ENCODE data around the gene RALB.

RALB gene

GRCh38 chr2:120262761-120263428 lies 10.2 kb downstream of the RALB start:
- no peak for DNase-seq (ENCODE audit: low read depth in 4 of 4, low spot score in 1 of 4)

GRCh38 chr2:120265006-120265405 lies 12.4 kb downstream of the RALB start:
- DNase-seq (ENCODE audit: low read depth in 4 of 4, low spot score in 1 of 4) = no peak

GRCh38 chr2:120267348-120267747 lies 14.7 kb downstream of the RALB start:
- DNase-seq (ENCODE audit: low read depth in 4 of 4, low spot score in 1 of 4) = no peak

DNA sequence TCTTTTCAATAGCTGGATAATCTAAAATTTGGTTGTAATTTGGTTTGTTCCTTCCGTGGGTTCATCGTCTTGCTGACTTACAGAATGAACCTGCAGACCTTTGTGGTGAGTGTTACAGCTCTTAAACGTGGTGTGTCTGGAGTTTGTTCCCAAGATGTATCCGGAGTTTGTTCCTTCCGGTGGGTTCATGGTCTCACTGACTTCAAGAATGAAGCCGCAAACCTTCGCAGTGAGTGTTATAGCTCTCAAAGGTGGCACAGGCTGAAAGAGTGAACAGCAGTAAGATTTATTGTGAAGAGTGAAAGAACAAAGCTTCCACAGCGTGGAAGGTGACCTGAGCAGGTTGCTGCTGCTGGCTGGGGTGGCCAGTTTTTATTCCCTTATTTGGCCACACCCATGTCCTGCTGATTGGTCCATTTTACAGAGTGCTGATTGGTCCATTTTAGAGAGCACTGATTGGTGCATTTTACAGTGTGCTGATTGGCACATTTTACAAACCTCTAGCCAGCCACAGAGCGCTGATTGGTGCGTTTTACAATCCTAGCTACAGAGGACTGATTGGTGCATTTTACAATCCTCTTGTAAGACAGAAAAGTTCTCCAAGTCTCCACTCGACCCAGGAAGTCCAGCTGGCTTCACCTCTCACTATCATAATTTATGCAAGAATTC lies 16.6 kb downstream of the RALB start:
- no peak for DNase-seq (ENCODE audit: low read depth in 4 of 4, low spot score in 1 of 4)

GRCh38 chr2:120269816-120270215 lies 17.2 kb downstream of the RALB start:
- no peak for DNase-seq (ENCODE audit: low read depth in 4 of 4, low spot score in 1 of 4)

DNA sequence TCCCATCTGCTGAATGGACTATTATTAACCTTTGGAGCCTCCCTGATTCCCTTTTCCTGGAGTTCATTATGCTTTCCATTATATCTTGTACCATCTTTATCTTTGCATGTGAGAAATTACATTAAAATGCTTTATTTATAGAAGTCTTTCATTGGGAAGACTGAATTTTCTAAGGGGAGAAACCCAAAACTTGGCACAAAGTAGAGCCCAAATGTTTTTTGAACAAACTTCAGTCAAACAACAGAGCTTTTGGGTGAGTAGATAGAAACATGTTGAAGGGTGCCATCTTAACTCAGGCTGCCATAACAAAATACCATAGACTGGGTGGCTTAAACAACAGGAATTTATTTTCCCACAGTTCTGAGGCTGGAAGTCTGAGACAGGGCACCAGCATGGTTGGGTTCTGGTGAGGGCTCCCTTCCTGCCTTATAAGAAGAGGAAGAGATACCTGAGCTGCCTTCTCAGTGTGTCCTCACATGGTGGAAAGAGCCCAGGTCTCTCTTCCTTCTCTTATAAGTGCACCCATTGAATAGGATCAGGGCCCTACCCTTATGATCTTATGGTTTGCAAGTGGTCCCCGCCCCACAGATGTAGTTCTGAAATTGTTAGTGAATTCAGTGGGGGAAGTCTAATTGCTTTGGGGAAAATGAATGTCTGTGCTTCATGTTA lies 19.2 kb downstream of the RALB start:
- no peak for DNase-seq (ENCODE audit: low read depth in 4 of 4, low spot score in 1 of 4)

GRCh38 chr2:120272763-120273481 lies 20.3 kb downstream of the RALB start:
- DNase-seq (ENCODE audit: low read depth in 4 of 4, low spot score in 1 of 4) = no peak

DNA sequence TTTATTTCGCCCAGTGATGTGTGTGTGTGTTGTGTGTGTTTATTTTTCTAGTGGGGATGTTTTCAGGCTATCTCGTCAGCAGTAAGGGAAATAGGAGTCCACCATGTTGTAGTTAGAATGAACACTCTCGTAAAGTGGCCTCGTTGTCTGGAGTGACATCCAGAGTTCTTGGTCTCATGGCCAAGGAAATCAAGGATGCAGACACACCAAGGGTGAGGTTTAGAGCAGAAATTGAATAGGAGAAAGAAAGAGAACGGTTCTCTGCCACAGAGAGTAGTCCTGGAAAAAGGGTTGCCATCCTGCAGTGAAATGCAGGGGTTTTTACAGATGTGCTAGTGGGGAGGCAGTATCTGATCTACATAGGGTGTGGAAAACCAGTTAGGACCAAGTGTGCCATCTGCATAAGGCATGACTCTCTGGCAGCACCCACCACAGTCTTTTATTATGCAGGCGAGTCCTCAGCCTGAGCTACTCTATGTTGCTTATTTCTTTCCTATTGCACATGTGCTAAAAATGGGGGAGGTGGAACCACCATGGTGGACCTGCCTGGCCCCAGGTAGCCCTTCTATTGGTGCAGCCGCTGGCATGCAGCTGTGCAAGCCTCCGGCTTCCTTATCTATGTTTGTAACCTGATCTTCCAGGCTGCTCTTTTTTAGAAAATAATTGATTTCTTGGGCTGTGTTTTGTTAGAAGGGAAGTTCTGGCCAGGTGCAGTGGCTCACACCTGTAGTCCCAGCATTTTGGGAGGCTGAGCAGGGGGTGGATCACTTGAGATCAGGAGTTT lies 23.2 kb downstream of the RALB start:
- DNase-seq (ENCODE audit: low read depth in 4 of 4, low spot score in 1 of 4) = no peak

GRCh38 chr2:120277505-120278205 lies 25.0 kb downstream of the RALB start:
- no peak for DNase-seq (ENCODE audit: low read depth in 4 of 4, low spot score in 1 of 4)

DNA sequence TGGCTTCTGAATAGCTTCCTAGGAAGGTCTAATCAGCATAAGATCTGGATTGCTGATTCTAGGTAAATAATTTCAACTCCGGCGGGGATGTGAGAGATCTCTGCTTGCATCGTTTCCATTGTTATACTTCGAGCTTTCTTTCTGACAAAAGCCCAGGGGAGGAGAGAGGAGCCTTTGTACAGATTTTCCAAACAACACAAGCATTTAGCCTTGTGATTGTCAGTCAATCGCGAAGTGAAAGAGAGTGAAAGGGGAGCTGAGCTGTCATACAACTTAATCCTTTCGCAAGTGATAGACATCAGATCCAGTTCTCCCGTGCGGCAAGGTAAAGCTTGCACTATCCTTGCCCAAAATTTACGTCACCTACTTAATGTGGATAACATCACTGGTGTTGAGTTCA lies 26.2 kb downstream of the RALB start:
- no peak for DNase-seq (ENCODE audit: low read depth in 4 of 4, low spot score in 1 of 4)

- DNase-seq (ENCODE audit: low read depth in 4 of 4, low spot score in 1 of 4) = no peak
Observed at GRCh38 chr2:120279708-120280107, 27.1 kb downstream of the RALB start.

- no peak for DNase-seq (ENCODE audit: low read depth in 4 of 4, low spot score in 1 of 4)
Observed at GRCh38 chr2:120283649-120284048, 31.0 kb downstream of the RALB start.

DNA sequence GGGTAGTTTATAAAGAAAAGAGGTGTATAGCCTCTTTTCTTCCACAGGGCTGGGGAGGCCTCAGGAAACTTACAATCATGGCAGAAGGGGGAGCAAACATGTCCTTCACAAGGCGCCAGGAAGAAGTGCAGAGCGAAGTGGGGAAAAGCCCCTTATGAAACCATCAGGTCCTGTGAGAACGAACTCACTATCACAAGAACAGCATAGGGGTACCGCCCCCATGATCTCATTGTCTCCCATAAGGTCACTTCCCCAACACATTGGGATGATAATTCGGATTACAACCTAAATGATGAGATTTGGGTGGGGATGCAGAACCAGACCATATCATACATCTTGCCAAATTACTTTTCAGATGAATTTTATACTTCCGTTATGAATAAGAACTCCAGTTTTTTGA lies 32.4 kb downstream of the RALB start:
- DNase-seq (ENCODE audit: low read depth in 4 of 4, low spot score in 1 of 4) = no peak

- DNase-seq (ENCODE audit: low read depth in 4 of 4, low spot score in 1 of 4) = peak in 1 of 4 experiments; percentile 15
Observed at GRCh38 chr2:120287183-120288015, 34.7 kb downstream of the RALB start.

DNA sequence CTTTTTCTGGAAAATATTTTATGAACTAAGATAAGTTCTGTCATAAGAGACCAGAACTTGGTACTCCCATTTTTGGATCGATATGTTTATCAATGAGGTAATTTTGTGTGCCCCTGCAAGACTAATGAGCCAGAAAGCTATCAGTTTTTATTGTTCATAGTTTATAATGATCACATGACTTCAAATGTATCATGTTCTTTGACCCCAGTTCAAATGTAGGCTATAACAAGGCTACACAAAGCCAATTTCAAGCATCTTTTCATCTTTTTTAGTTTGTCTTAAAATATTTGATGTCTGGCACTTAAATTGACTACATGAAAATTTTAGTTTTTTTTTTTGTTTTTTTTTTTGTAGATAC lies 35.3 kb downstream of the RALB start:
- DNase-seq (ENCODE audit: low read depth in 4 of 4, low spot score in 1 of 4) = no peak

- no peak for DNase-seq (ENCODE audit: low read depth in 4 of 4, low spot score in 1 of 4)
Observed at GRCh38 chr2:120289221-120289906, 36.7 kb downstream of the RALB start.

DNA sequence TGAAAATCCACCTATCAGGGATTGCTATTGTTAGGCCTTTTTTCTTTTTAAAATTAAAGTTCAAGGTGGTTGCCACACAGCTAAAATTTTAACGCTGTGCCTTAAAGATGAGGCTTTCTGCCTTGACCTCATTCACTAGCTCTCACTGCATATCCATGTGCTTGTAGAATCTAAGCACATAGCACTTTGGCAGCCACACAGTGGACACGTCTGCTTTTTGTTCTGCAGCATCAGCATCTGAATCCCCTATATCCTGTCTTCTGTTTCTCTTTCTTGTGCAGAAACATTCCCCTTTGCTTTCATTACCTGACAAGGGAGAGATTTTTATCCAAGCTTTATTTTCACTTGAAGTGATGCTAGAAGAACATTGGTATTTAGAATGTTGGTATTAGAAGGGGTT lies 38.1 kb downstream of the RALB start:
- no peak for DNase-seq (ENCODE audit: low read depth in 4 of 4, low spot score in 1 of 4)

- DNase-seq (ENCODE audit: low read depth in 4 of 4, low spot score in 1 of 4) = no peak
Observed at GRCh38 chr2:120291401-120292311, 39.0 kb downstream of the RALB start.
